Activated T-helper 17 cell treated with anti-CD3 and anti-CD28 coated beads, Interleukin-2, amount 50 U/mL, for 72 hours (primary cell): ENCODE data around the gene THOP1. TPM values are rescaled to one million over a fixed set of nuclear protein-coding genes. Genes with fewer than 3 reads are reported as not detected.

Experiments used
- ATAC-seq: fragments of 150-1000 bp; cut with Tn5 transposase; replicated peaks from 2 replicates; pipeline ENCODE4 v1.10.0; 2021; ENCODE audit warnings: mild to moderate bottlenecking, moderate library complexity
- H3K27ac Mint-ChIP-seq: one replicate; pipeline ENCODE4 v1.8.0; 2022; ENCODE audit warnings: mixed read lengths
- H3K27me3 Mint-ChIP-seq: one replicate; pipeline ENCODE4 v1.8.0; 2022; ENCODE audit warnings: mixed read lengths
- H3K36me3 Mint-ChIP-seq: one replicate; pipeline ENCODE4 v1.8.0; 2022; ENCODE audit warnings: low read depth, mild to moderate bottlenecking, mixed read lengths
- H3K4me1 Mint-ChIP-seq: one replicate; pipeline ENCODE4 v1.8.0; 2022; ENCODE audit warnings: mixed read lengths
- H3K4me3 Mint-ChIP-seq: one replicate; pipeline ENCODE4 v1.8.0; 2022; ENCODE audit warnings: mild to moderate bottlenecking, mixed read lengths
- H3K9me3 Mint-ChIP-seq: one replicate; pipeline ENCODE4 v1.8.0; 2022; ENCODE audit warnings: mixed read lengths
- total RNA-seq, 2 donors: library from RNA; stranded (reverse); gene quantifications; one replicate each; pipeline ENCODE4 v1.2.3, GENCODE V29; 2022

The THOP1 gene
- total RNA-seq, 2 donors from 2014 or later: 70.4 to 156 TPM

DNA sequence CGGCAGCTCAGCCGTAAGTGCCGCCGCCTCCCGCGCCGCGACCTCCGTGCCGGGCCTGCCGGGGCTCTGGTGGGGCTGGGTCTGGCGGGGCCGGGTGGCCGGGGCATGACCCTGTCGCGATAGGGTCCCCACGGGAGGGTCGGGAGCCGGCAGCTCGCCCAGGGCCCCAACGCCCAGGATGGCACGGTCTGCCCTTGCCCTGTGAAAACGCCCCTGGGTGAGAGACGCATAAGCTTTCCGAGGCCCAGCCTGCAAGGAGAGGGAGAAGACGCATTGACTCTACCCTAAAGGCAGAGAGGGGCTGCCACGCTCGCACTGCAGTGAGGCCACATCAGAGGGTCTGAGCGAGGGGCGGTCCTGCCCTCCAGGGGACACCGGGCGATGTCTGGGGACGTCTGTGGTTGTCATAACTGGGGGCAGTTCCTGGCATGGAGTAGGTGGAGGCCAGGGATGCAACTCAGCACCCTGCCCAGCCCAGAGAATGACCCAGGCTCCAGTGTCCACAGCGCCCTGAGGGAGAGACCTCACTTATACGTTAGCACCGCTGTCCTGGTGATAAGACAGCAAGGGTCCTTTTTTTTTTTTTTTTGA lies 34.9 kb downstream of the THOP1 start:
- H3K9me3 Mint-ChIP-seq: no peaks in the 10 kb centered on the region
- peak overlapping the region; percentile 64 for H3K4me3 Mint-ChIP-seq
- peaks cover 4% of the 10 kb centered on the region for H3K4me1 Mint-ChIP-seq
- no peak overlapping the region for H3K27ac Mint-ChIP-seq
- no peaks in the 10 kb centered on the region for H3K36me3 Mint-ChIP-seq
- peak; percentile 7 for ATAC-seq
- H3K27me3 Mint-ChIP-seq: no peaks in the 10 kb centered on the region

DNA sequence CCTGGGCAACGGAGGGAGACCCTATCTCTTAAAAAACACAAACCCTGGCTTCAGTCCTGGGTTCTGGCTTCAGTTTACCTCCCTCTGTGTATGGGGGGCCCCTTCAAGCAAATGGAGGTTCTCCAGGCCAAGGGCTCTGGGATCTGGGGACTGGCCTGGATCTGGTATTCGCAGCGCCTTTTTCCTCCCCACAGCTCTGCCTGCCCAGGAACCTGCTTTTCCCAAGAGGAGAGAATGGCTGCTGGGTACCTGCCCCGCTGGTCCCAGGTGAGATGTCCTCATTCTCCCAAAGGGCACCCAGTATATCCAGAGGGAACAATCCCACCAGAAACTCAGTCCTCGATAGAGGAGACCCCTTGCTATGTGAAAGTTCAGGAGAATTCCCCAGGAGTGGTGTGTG lies 37.5 kb downstream of the THOP1 start:
- ATAC-seq: no peak
- Mint-ChIP-seq H3K27ac (no peak overlapping the region), H3K36me3 (no peaks in the 10 kb centered on the region), H3K27me3 (no peaks in the 10 kb centered on the region), H3K4me1 (no peaks in the 10 kb centered on the region), H3K9me3 (no peaks in the 10 kb centered on the region), H3K4me3 (no peak overlapping the region)

DNA sequence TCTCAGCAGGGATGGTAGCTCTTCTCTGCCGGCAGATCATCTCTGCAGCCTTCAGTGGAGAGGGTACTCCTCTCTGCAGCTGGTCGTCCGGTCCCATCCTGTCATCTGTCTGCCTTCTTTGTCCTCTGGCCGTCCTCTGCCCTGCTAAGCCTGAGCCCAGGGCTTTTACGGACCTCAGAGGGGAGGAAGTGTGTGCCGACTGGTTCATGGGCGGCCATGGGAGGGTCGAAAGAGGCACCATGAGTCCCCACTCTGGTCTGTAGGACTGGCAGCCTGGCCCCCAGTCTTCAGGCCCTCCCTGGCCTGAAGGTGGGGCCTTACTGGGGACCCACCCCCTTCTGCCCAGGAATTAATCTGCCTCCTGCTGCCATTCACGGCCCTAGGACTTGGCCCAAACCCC lies 38.3 kb downstream of the THOP1 start:
- Mint-ChIP-seq H3K36me3 (no peaks in the 10 kb centered on the region), H3K4me1 (no peaks in the 10 kb centered on the region), H3K27me3 (no peaks in the 10 kb centered on the region), H3K4me3 (no peak overlapping the region), H3K9me3 (no peaks in the 10 kb centered on the region), H3K27ac (no peak overlapping the region)
- no peak for ATAC-seq

DNA sequence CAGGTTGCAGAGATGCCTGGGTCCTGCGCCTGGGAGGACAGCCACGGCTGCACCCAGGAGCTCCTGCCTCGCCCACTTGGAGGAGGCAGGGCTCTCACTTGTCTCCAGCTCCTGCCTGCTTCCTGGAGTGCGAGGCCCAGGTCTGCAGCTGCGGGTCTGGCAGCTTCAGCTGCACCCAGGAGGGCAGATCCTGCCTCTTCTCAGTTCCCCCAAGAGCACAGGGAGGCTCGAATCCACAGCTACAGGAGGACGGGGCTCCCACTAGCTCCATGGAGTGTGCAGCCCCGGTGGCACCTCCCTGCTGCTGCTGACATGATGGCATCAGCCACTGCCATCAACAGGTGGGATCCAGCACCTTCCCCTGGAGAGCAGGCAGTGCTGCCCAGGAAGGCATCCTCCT lies 38.8 kb downstream of the THOP1 start:
- no peaks in the 10 kb centered on the region for H3K9me3 Mint-ChIP-seq
- no peak overlapping the region for H3K27ac Mint-ChIP-seq
- no peaks in the 10 kb centered on the region for H3K36me3 Mint-ChIP-seq
- no peak for ATAC-seq
- H3K27me3 Mint-ChIP-seq: no peaks in the 10 kb centered on the region
- H3K4me3 Mint-ChIP-seq: no peak overlapping the region
- no peaks in the 10 kb centered on the region for H3K4me1 Mint-ChIP-seq

DNA sequence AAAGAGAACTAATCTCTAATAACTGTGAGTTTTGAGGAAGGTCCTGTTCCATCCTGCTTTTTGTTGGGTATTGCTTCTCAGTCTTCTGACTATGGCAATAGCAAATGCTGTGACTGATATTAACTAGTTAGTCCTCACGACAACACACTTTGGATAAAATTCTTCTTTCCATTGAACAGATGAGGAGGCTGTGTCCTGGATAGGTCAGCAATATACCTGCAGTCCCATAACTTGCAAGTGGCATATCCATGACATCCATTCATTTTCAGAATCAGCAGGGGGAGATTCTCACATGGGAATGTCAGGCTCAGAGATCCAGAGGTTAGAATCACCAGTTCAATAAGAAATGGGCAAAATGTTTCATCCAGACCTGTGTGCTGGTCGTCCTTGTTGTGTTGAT lies 41.7 kb downstream of the THOP1 start:
- Mint-ChIP-seq H3K36me3 (no peaks in the 10 kb centered on the region), H3K9me3 (no peaks in the 10 kb centered on the region), H3K27ac (no peak overlapping the region), H3K4me1 (no peaks in the 10 kb centered on the region), H3K4me3 (no peak overlapping the region), H3K27me3 (no peaks in the 10 kb centered on the region)
- ATAC-seq: no peak

DNA sequence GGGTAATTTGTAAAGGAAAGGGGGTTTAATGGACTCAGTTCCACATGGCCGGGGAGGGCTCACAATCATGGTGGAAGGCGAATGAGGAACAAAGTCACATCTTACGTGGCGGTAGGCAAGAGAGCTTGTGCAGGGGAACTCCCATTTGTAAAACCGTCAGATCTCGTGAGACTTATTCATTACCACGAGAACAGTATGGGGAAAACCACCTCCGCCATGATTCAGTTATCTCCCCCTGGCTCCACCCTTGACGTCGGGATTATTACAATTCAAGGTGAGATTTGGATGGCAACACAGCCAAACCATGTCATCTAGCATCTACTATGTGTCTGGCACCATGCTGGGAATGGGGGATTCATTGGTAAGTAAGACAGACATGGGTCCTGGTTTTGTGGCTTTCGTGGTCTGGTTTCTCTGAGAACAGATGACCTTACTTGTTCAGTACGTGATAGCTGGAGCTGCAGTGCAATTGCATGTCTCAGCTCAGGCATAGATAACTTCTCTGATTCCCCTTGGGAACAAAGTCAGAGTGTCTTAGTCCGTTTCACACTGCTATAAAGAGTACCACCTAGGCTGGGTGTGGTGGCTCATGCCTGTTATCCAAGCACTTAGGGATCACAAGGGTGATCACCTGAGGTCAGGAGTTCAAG lies 42.7 kb downstream of the THOP1 start:
- Mint-ChIP-seq H3K27ac (no peak overlapping the region), H3K4me1 (no peaks in the 10 kb centered on the region), H3K4me3 (no peak overlapping the region), H3K27me3 (no peaks in the 10 kb centered on the region), H3K9me3 (peaks cover 3% of the 10 kb centered on the region), H3K36me3 (peaks cover 5% of the 10 kb centered on the region)
- no peak for ATAC-seq

DNA sequence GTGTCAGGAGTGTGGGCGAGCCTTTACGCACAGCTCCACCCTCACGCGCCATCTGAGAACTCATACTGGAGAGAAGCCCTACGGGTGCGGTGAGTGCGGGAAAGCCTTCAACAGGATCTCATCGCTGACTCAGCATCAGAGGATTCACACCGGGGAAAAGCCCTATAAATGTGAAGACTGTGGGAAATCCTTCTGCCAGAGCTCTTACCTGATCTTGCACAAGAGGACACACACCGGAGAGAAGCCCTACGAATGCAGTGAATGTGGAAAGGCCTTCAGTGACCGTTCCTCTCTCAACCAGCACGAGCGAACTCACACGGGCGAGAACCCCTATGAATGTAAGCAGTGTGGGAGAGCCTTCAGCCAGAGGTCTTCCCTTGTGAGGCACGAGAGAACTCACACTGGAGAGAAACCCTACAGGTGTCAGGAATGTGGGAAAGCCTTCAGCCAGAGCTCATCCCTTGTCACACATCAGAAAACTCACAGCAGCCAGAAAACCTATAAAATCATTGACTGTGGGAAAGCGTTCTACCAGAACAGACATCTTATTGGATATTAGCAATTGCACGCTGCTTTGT lies 49.1 kb downstream of the THOP1 start:
- H3K27me3 Mint-ChIP-seq: no peaks in the 10 kb centered on the region
- H3K36me3 Mint-ChIP-seq: peaks cover 21% of the 10 kb centered on the region
- H3K9me3 Mint-ChIP-seq: peaks cover 26% of the 10 kb centered on the region
- H3K4me1 Mint-ChIP-seq: no peaks in the 10 kb centered on the region
- no peak overlapping the region for H3K4me3 Mint-ChIP-seq
- ATAC-seq: no peak
- no peak overlapping the region for H3K27ac Mint-ChIP-seq

DNA sequence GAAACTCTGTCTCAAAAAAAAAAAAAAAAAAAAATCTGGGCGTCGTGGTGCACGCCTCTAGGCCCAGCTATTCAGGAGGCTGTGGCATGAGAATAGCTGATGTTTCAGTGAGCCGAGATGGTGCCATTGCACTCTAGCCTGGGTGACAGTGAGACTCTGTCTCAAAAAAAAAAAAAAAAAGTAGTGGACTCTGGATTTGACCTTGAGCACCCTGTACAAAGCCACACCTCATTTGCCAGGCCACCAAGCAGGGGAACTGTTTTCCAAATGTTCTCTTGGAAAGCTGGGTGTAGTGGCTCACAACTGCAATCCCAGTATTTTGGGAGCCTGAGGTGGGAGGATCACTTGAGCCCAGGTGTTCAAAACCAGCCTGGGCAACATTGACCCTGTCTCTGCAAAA lies 52.1 kb downstream of the THOP1 start:
- H3K4me3 Mint-ChIP-seq: no peak overlapping the region
- peaks cover 26% of the 10 kb centered on the region for H3K9me3 Mint-ChIP-seq
- no peak overlapping the region for H3K27ac Mint-ChIP-seq
- peaks cover 4% of the 10 kb centered on the region for H3K4me1 Mint-ChIP-seq
- no peaks in the 10 kb centered on the region for H3K27me3 Mint-ChIP-seq
- ATAC-seq: no peak
- peaks cover 21% of the 10 kb centered on the region for H3K36me3 Mint-ChIP-seq

DNA sequence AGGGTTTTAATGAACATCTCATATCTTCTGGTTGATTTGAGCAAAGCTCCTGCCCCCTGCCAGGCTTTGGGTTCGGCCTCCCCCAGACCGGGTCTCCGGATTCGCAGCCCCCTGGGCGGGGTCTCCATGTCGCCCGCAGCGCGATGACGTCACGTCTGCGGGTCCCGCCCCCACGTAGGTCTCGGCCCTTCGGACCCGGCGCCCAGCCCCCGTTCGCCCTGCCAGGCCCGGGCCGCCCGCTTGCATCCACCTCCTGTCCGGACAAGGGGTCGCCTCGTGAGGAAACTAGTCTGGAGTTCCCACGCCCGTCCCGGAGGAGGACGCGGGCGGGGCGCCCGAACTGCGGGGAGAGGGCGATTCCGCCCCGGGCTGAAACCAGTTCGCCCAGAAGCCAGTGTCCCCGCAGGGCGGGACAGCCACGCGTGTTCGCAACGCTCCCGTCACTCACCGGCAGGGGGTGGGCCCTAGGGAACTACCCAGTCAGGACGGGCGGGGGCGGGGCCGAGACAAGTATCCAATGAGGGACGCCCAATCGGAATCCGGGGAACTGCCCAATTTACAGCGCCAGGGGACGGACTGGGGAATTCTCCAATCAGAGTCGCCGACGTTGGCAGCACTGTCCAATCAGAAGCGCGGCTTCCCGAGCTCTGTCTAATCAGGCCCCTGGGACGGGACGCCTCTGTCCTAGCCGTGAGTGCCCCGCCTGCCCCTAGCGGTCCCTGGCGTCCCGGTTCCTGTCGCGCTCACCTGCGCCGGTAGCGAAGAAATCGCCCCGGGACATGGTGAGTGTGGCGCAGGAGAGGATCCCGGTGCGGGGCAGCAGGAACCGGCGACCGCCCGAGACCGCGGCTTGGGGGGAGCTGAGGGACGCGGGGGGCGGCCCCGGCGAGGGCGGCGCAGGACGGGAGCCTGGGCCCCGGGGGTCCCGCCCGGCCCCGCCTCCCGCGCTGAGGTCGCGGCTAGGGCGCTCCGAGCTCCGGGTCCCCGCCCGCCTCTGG lies 55.8 kb downstream of the THOP1 start, which contains the start of gene ZNF555:
TSS of gene ZNF555 (plus strand) at position 682 of the 998 bp plus-strand sequence. CDS start at position 780, 98 bp downstream.
- H3K9me3 Mint-ChIP-seq: peaks cover 7% of the 10 kb centered on the region
- ATAC-seq: peak; percentile 100

DNA sequence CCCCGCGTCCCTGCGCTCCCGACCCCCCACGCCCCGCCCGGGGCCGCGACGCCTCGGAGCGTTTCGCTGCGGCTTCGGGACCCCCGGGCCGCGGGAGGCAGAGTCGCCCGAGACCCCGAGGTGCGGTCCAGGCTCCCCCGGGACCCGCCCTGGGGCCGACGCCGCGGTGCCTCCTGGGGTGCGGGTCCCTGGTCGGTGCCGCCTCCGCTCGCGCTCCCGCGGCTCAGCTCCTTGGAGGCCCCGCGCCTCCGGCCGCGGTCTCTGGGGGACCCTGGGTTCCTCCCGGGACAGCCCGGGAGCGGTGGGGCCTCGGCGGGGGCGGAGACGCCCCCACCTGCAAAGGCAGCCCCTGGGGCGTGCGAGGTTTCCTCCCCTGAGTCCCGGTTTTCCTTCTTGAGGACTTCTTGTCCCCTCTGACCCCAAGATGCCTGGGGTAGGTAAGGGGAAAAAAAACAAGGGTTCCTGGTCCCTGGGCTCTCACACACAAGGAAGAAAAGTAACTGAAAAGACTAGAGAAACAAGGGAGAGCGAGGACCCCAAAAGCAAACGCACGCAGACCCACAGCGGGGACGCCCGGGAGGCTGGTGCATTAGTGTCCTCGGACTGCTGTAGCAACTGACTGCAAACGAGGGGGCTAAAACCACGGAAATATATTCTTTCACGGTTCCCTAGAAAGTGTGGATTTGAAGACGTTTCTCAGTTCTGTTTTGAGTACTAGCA lies 56.7 kb downstream of the THOP1 start:
- Mint-ChIP-seq H3K36me3 (no peaks in the 10 kb centered on the region), H3K4me1 (peaks cover 6% of the 10 kb centered on the region), H3K9me3 (no peaks in the 10 kb centered on the region), H3K4me3 (peak overlapping the region; percentile 71), H3K27me3 (no peaks in the 10 kb centered on the region), H3K27ac (no peak overlapping the region)
- no peak for ATAC-seq

More for the DNA sequence above, 55.8 kb downstream of the THOP1 start, which contains the start of gene ZNF555:
- H3K36me3 Mint-ChIP-seq: no peaks in the 10 kb centered on the region
- H3K27ac Mint-ChIP-seq: peak within 1 kb of the TSS; percentile 83
- peaks cover 6% of the 10 kb centered on the region for H3K4me1 Mint-ChIP-seq
- no peaks in the 10 kb centered on the region for H3K27me3 Mint-ChIP-seq
- H3K4me3 Mint-ChIP-seq: peak within 1 kb of the TSS; percentile 86

DNA sequence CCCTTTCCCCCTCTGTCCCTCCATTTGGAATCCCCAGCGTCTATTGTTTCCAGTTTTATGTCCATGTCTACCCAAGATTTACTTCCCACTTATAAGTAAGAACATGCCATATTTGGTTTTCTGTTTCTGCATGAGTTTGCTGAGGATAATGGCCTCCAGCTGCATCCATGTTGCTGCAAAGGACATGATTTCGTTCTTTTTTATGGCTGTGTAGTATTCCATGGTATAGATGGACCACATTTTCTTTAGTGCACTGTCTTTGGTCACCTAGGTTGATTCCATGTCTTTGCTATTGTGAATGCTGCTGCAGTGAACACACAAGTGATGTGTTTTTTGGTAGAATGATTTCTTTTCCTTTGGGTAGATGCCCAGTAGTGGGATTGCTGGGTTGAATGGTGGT lies 59.8 kb downstream of the THOP1 start:
- ATAC-seq: no peak
- H3K27me3 Mint-ChIP-seq: no peaks in the 10 kb centered on the region

DNA sequence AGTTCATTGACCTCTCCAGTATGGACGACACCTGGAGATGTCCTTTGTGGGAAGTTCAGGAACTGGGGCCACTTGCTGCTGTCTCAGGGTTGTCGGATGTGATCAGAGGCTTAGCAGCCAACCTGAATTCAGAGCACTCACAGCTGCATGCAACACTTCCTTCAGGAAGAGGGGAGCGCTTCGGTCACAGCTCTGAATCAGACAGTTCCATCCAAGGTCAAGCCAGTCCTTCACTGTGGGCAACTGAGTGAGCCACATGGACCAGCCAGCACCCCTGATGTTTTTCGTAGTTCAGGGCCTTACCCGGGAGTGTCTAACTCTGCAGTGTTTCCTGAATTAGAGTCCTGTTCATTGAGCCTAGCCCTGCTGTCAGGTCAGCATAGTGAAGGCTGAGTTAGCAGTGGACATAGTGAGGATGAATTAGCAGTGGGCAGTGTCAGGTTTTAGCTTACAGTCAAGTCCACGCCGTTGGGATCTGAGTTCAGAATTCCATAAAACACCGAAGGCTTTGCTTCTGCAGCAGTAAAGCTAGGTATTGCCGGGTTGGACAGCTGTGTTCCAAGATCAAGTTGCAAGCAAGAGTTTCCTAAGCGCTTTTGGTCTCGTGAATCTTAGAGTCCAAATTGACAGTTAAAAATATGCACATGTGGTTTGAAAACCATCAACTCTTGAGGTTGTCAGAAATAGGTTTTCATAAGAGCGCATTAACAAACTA lies 61.0 kb downstream of the THOP1 start:
- peaks cover 14% of the 10 kb centered on the region for H3K4me1 Mint-ChIP-seq
- H3K4me3 Mint-ChIP-seq: no peak overlapping the region

More for the DNA sequence above, 59.8 kb downstream of the THOP1 start:
- Mint-ChIP-seq H3K4me3 (no peak overlapping the region), H3K9me3 (peaks cover 2% of the 10 kb centered on the region), H3K36me3 (peaks cover 4% of the 10 kb centered on the region), H3K27ac (no peak overlapping the region), H3K4me1 (peaks cover 8% of the 10 kb centered on the region)

DNA sequence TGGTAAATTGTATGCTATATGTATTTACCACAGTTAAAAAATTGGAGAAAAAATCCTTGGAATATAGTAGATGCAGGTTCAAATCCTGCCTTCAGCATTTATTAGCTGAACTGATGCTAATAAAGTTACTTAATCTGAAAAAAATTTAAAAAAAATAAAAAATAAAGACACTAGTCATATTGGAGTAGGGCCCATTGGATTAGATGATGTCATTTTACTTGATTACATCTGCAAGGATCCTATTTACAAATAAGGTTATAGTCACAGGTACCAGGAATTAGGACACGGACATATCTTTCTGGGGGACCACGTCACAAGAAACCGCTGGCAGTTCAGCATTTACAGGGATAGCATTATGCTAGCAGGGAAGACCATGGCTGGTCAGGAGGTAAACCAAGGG lies 62.2 kb downstream of the THOP1 start:
- Mint-ChIP-seq H3K4me3 (no peak overlapping the region), H3K36me3 (peaks cover 28% of the 10 kb centered on the region), H3K27me3 (no peaks in the 10 kb centered on the region), H3K4me1 (peaks cover 10% of the 10 kb centered on the region), H3K9me3 (peaks cover 7% of the 10 kb centered on the region), H3K27ac (no peak overlapping the region)
- ATAC-seq: no peak

More for the DNA sequence above, 61.0 kb downstream of the THOP1 start:
- H3K27ac Mint-ChIP-seq: no peak overlapping the region
- ATAC-seq: no peak
- no peaks in the 10 kb centered on the region for H3K27me3 Mint-ChIP-seq
- H3K9me3 Mint-ChIP-seq: peaks cover 5% of the 10 kb centered on the region
- H3K36me3 Mint-ChIP-seq: peaks cover 16% of the 10 kb centered on the region
